Keratinocyte (primary cell): ENCODE data around the gene PSMF1.

Experiments
- EZH2 ChIP-seq: IDR thresholded peaks from one replicate; pipeline ENCODE4 v1.6.1; 2012; ENCODE audit warnings: inconsistent platforms, mild to moderate bottlenecking, low read length, moderate library complexity
- TF ChIP-seq, protein P1 (sequence below), 3 experiments: IDR thresholded peaks in 1 of 3; conservative IDR thresholded peaks in 1 of 3; optimal IDR thresholded peaks in 1 of 3; 2 replicates in 2 of 3; 3 replicates in 1 of 3; pipeline versions ENCODE3 to v1.5.1; 2011; ENCODE audit warnings: low read length in 3 of 3, mild to moderate bottlenecking in 3 of 3, moderate library complexity in 2 of 3, control low read depth in 1 of 3, inconsistent platforms in 1 of 3; ENCODE audit not compliant: insufficient read depth in 2 of 3; ENCODE audit errors: extremely low read depth in 1 of 3

DNA sequence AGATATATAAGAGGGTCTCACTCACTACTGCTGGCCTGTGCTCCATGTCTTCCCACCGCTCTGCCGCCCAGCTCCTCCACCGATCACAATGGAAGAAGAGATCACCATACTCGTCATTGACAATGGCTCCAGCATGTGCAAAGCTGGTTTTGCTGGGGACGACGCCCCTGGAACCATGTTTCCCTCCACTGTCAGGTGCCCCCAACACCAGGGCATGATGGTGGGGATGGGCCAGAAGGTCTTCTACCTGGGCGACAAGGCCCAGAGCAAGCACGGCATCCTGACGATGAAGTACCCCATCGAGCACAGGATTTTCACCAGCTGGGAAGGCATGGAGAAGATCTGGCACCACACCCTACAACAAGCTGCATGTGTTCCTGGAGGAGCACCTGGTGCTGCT, 42.1 kb downstream of the PSMF1 start:
- TF ChIP-seq, protein P1, sequence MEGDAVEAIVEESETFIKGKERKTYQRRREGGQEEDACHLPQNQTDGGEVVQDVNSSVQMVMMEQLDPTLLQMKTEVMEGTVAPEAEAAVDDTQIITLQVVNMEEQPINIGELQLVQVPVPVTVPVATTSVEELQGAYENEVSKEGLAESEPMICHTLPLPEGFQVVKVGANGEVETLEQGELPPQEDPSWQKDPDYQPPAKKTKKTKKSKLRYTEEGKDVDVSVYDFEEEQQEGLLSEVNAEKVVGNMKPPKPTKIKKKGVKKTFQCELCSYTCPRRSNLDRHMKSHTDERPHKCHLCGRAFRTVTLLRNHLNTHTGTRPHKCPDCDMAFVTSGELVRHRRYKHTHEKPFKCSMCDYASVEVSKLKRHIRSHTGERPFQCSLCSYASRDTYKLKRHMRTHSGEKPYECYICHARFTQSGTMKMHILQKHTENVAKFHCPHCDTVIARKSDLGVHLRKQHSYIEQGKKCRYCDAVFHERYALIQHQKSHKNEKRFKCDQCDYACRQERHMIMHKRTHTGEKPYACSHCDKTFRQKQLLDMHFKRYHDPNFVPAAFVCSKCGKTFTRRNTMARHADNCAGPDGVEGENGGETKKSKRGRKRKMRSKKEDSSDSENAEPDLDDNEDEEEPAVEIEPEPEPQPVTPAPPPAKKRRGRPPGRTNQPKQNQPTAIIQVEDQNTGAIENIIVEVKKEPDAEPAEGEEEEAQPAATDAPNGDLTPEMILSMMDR (optimal IDR thresholded peaks at IDR 0.05 in 1 of 3, IDR thresholded peaks at IDR 0.05 in 1 of 3, conservative IDR thresholded peaks at IDR 0.05 in 1 of 3; ENCODE audit: extremely low read depth in 1 of 3, insufficient read depth in 2 of 3, low read length in 3 of 3) = no peak
- TF ChIP-seq EZH2 = no peak
